Adrenal gland (tissue), 12 donors: ENCODE results near the gene TESK1. TPM values are rescaled to one million over a fixed set of nuclear protein-coding genes. Genes with fewer than 3 reads are reported as not detected.

Source experiments
- DNase-seq, 7 donors: peaks; one replicate each; pipeline ENCODE4 v3.0.0-alpha.2; 2019 to 2020
- H3K27ac ChIP-seq, 5 donors: fragments of 200-600 bp; sonication (generic) in 4 of 5; 1 replicate in 3 of 5; 2 replicates in 2 of 5; pipeline versions ENCODE4 v1.5.1 to v1.8.0; 2016 to 2020; ENCODE audit warnings: mild to moderate bottlenecking in 1 of 5
- H3K27me3 ChIP-seq: fragments of 200-600 bp; 2 replicates; pipeline ENCODE4 v1.8.0; 2021
- H3K36me3 ChIP-seq, 2 donors: fragments of 200-600 bp; replicated peaks in 1 of 2; 1 replicate in 1 of 2; 2 replicates in 1 of 2; pipeline versions ENCODE4 v1.5.1 to v1.8.0; 2018 to 2022
- H3K4me1 ChIP-seq, 2 donors: fragments of 200-600 bp; replicated peaks in 1 of 2; 1 replicate in 1 of 2; 2 replicates in 1 of 2; pipeline versions ENCODE4 v1.5.1 to v1.8.0; 2018 to 2021
- H3K4me3 ChIP-seq, 4 donors: fragments of 200-600 bp; sonication (generic) in 3 of 4; one replicate each; pipeline ENCODE4 v1.5.1; 2016 to 2018
- H3K9me3 ChIP-seq, 3 donors: fragments of 200-600 bp; sonication (generic) in 1 of 3; replicated peaks in 1 of 3; 1 replicate in 2 of 3; 2 replicates in 1 of 3; pipeline versions ENCODE4 v1.5.1 to v1.8.0; 2016 to 2021
- CTCF ChIP-seq, 6 experiments: fragments of 450-650 bp in 4 of 6; fragments of 200-600 bp in 2 of 6; sonication (generic) in 1 of 6; IDR thresholded peaks; 1 replicate in 5 of 6; 2 replicates in 1 of 6; pipeline versions ENCODE4 v1.5.1 to v1.8.0; 2016 to 2021; ENCODE audit warnings: antibody characterized with exemption in 6 of 6, mild to moderate bottlenecking in 2 of 6, moderate library complexity in 1 of 6
- POLR2A ChIP-seq, 2 donors: fragments of 450-650 bp; IDR thresholded peaks; one replicate each; pipeline ENCODE4 v1.6.1; 2017; ENCODE audit warnings: antibody characterized with exemption in 2 of 2, mild to moderate bottlenecking in 2 of 2, moderate library complexity in 1 of 2
- WGBS, 4 donors: extraction: QIAGEN DNeasy Blood & Tissue Kit in 2 of 4; methylation state at CpG; one replicate each; pipeline versions ENCODE4 v1.1.5 to v1.1.7; 2013 to 2017; 5-methylcytosine and 5-hydroxymethylcytosine counted together
- intact Hi-C, 2 donors: fragments of 100-400 bp; cut with DNase I; formaldehyde crosslinking; loops; one replicate each; pipeline versions ENCODE4 v1.14.1 to v1.15.0; 2022 to 2023
- polyA plus RNA-seq, 3 donors: library from polyadenylated mRNA; stranded (reverse); fragments of 200-250 nt in 2 of 3; fragments of 350-450 nt in 1 of 3; fragmentation: Illumina TruSeq in 1 of 3; extraction: RNeasy Lipid Tissue Mini Kit (QIAGEN cat#74804) in 1 of 3; gene quantifications; one replicate each; pipeline ENCODE4 v1.2.3, GENCODE V29; 2013 to 2014
- total RNA-seq, 9 donors: library from RNA; depleted of rRNA in 4 of 9; stranded (reverse); fragments of >200 nt in 4 of 9; fragments of 120-200 nt in 1 of 9; fragmentation: NEBNext Ultra II Directional in 1 of 9; extraction: Animal tissue kit (Norgen Biotek cat#: 25700) in 1 of 9; gene quantifications; one replicate each; pipeline versions ENCODE4 v1.1.0 to v1.2.4, GENCODE V29; 2013 to 2023
- donor health status: healthy with polysubstance abuse.
- donor health status: Bipolar disorder and iron deficiency.
- donor health status: DM: yes; HTN: yes; CAD: no.
- donor health status: DM: no; HTN: no; CAD: no.
- donor health status: DM: no; HTN: no; CAD: no.
- donor health status: DM: yes; HTN: yes; CAD: no.

The TESK1 gene
- total and polyA plus RNA-seq, 12 donors, result 25.9 to 189 (median 65.5) TPM

- no peak for DNase-seq
- Histone ChIP-seq H3K36me3 (peaks cover 0 to 58% of the 10 kb centered on the region in 2 donors), H3K27me3 (no peaks in the 10 kb centered on the region), H3K9me3 (no peaks in the 10 kb centered on the region), H3K27ac (peak overlapping the region in 3 of 5 donors; percentile 34 to 89 (median 76)), H3K4me3 (no peak overlapping the region), H3K4me1 (peaks cover 13 to 46% of the 10 kb centered on the region in 2 donors)
- TF ChIP-seq POLR2A (IDR thresholded peaks at IDR 0.05) (no peak), CTCF (IDR thresholded peaks at IDR 0.05) (no peak)
- intact Hi-C loops, result loop anchor here in 1 of 2 donors (5.0 kb wide), 1 partner anchor 70 kb away; no protein-coding TSS in a partner anchor
- WGBS, 4 donors, result 75 to 78% (median 77%) methylated on average over 6 of the region's 6 CpGs
Observed at GRCh38 chr9:35557320-35557719, 47.7 kb upstream of the TESK1 start.

GRCh38 chr9:35558185-35558584 lies 46.9 kb upstream of the TESK1 start:
- peaks cover 0 to 58% of the 10 kb centered on the region in 2 donors for H3K36me3 ChIP-seq
- WGBS, 4 donors, result 58 to 79% (median 70%) methylated on average over 8 to 11 of the region's 11 CpGs
- no peaks in the 10 kb centered on the region for H3K9me3 ChIP-seq
- H3K4me3 ChIP-seq, result no peak overlapping the region
- H3K4me1 ChIP-seq, result peaks cover 15 to 43% of the 10 kb centered on the region in 2 donors
- intact Hi-C loops, result loop anchor here in 1 of 2 donors (5.0 kb wide), 1 partner anchor 71 kb away; no protein-coding TSS in a partner anchor
- TF ChIP-seq CTCF (IDR thresholded peaks at IDR 0.05), result no peak
- no peak for TF ChIP-seq POLR2A (IDR thresholded peaks at IDR 0.05)
- no peaks in the 10 kb centered on the region for H3K27me3 ChIP-seq
- H3K27ac ChIP-seq, result peak overlapping the region in 4 of 5 donors; percentile 5 to 89 (median 51)
- DNase-seq, result peak in 5 of 7 donors; percentile 44 to 66 (median 57)

- Histone ChIP-seq H3K9me3 (no peaks in the 10 kb centered on the region), H3K27me3 (no peaks in the 10 kb centered on the region), H3K4me1 (peaks cover 29 to 50% of the 10 kb centered on the region in 2 donors), H3K4me3 (no peak overlapping the region), H3K27ac (peak overlapping the region in 3 of 5 donors; percentile 16 to 89 (median 79)), H3K36me3 (peaks cover 0 to 58% of the 10 kb centered on the region in 2 donors)
- 72 to 80% (median 76%) methylated on average over 16 to 20 of the region's 20 CpGs for WGBS, 4 donors
- no peak for TF ChIP-seq CTCF (IDR thresholded peaks at IDR 0.05)
- peak in 1 of 7 donors; percentile 53 for DNase-seq
- intact Hi-C loops, result loop anchor here in 1 of 2 donors (5.0 kb wide), 1 partner anchor 73 kb away; no protein-coding TSS in a partner anchor
Observed at GRCh38 chr9:35559792-35560530, 45.1 kb upstream of the TESK1 start.

- 58 to 66% (median 61%) methylated on average over 5 to 24 of the region's 24 CpGs for WGBS, 4 donors
- DNase-seq, result peak in 5 of 7 donors; percentile 43 to 69 (median 55)
- intact Hi-C loops, result no loop called here
- Histone ChIP-seq H3K27me3 (no peaks in the 10 kb centered on the region), H3K36me3 (peaks cover 0 to 51% of the 10 kb centered on the region in 2 donors), H3K4me3 (no peak overlapping the region), H3K4me1 (peaks cover 31 to 57% of the 10 kb centered on the region in 2 donors), H3K27ac (peak overlapping the region; percentile 10 to 89 (median 16)), H3K9me3 (no peaks in the 10 kb centered on the region)
- TF ChIP-seq CTCF (IDR thresholded peaks at IDR 0.05) (no peak), POLR2A (IDR thresholded peaks at IDR 0.05) (no peak)
Observed at GRCh38 chr9:35560625-35561337, 44.3 kb upstream of the TESK1 start.
